B cell (primary cell): Measurements from ENCODE around the gene TBC1D20. TPM values are rescaled to one million over a fixed set of nuclear protein-coding genes. Genes with fewer than 3 reads are reported as not detected.

ENCODE experiments used
- ATAC-seq: fragments of 200-7000 bp; cut with Tn5 transposase; one replicate; pipeline ENCODE4 v1.10.0; 2021; ENCODE audit warnings: low read depth, mild to moderate bottlenecking, moderate number of reproducible peaks, moderate library complexity
- CTCF ChIA-PET: fragments of 350-600 bp; sonication (Branson Sonifier 250); formaldehyde crosslinking; loops from one replicate; lab custom pipeline; 2021; ENCODE audit warnings: antibody characterized with exemption, inconsistent platforms; lab: Charles Lee
- POLR2A ChIA-PET: fragments of 350-600 bp; sonication (Branson Sonifier 250); formaldehyde crosslinking; loops from one replicate; lab custom pipeline; 2021; ENCODE audit warnings: antibody characterized with exemption; lab: Charles Lee
- DNase-seq: peaks from one replicate; pipeline ENCODE4 v3.0.0; 2013
- H2AFZ ChIP-seq: 2 replicates; pipeline ENCODE4 v1.6.1; 2012; ENCODE audit warnings: mild to moderate bottlenecking, low read depth, low read length; ENCODE audit not compliant: insufficient read depth, poor library complexity, severe bottlenecking
- H3K27ac ChIP-seq, 2 donors: 1 replicate in 1 of 2; 2 replicates in 1 of 2; pipeline ENCODE4 v1.5.1; 2012 to 2013; ENCODE audit warnings: low read length in 2 of 2, mild to moderate bottlenecking in 2 of 2, moderate library complexity in 1 of 2
- H3K27me3 ChIP-seq, 4 experiments: fragments of 200-600 bp in 1 of 4; sonication (generic) in 1 of 4; replicated peaks in 1 of 4; 1 replicate in 2 of 4; 2 replicates in 2 of 4; pipeline versions ENCODE4 v1.6.1 to v1.7.0; 2013 to 2016; ENCODE audit warnings: low read length in 3 of 4, mild to moderate bottlenecking in 2 of 4, mixed read lengths in 1 of 4, moderate library complexity in 1 of 4; ENCODE audit not compliant: insufficient read depth in 4 of 4, control insufficient read depth in 3 of 4; ENCODE audit errors: control extremely low read depth in 1 of 4
- H3K36me3 ChIP-seq, 2 experiments: replicated peaks in 1 of 2; 1 replicate in 1 of 2; 2 replicates in 1 of 2; pipeline versions ENCODE4 v1.6.1 to v1.7.1; 2013; ENCODE audit warnings: low read length in 1 of 2; ENCODE audit not compliant: insufficient read depth in 2 of 2, control insufficient read depth in 1 of 2; ENCODE audit errors: control extremely low read depth in 1 of 2, extremely low read depth in 1 of 2
- H3K4me1 ChIP-seq, 2 donors: fragments of 200-600 bp in 1 of 2; sonication (generic) in 1 of 2; 1 replicate in 1 of 2; 2 replicates in 1 of 2; pipeline versions ENCODE4 v1.5.1 to v1.6.1; 2013 to 2017; ENCODE audit warnings: low read length in 2 of 2; ENCODE audit not compliant: control insufficient read depth in 2 of 2, insufficient read depth in 2 of 2
- H3K4me2 ChIP-seq: replicated peaks from 2 replicates; pipeline ENCODE3; 2012; ENCODE audit warnings: mild to moderate bottlenecking, low read depth, low read length; ENCODE audit not compliant: poor library complexity, severe bottlenecking
- H3K4me3 ChIP-seq, 5 experiments: fragments of 200-600 bp in 1 of 5; sonication (generic) in 1 of 5; 1 replicate in 3 of 5; 2 replicates in 2 of 5; pipeline versions ENCODE4 v1.5.1 to v1.7.0; 2011 to 2016; ENCODE audit warnings: low read length in 4 of 5, mild to moderate bottlenecking in 4 of 5, low read depth in 2 of 5, control low read depth in 1 of 5, moderate library complexity in 1 of 5; ENCODE audit not compliant: insufficient read depth in 1 of 5; ENCODE audit errors: control extremely low read depth in 1 of 5, extremely low read depth in 1 of 5
- H3K79me2 ChIP-seq: fragments of 200-600 bp; sonication (generic); one replicate; pipeline ENCODE4 v1.6.0; 2016; ENCODE audit warnings: low read length; ENCODE audit not compliant: control insufficient read depth, insufficient read depth
- H3K9ac ChIP-seq: fragments of 200-600 bp; sonication (generic); 2 replicates; pipeline ENCODE4 v1.6.1; 2017; ENCODE audit warnings: mild to moderate bottlenecking, low read length, moderate library complexity
- H3K9me3 ChIP-seq, 3 donors: one replicate each; pipeline versions ENCODE4 v1.6.1 to v1.7.1; 2013; ENCODE audit warnings: low read length in 2 of 3; ENCODE audit not compliant: control insufficient read depth in 2 of 3, insufficient read depth in 1 of 3; ENCODE audit errors: control extremely low read depth in 1 of 3
- H4K20me1 ChIP-seq: 2 replicates; pipeline ENCODE4 v1.6.0; 2012; ENCODE audit warnings: mild to moderate bottlenecking, low read length; ENCODE audit not compliant: insufficient read depth, control insufficient read depth, poor library complexity, severe bottlenecking
- H3K27ac Mint-ChIP-seq: one replicate; pipeline ENCODE4 v1.8.0; 2021; ENCODE audit warnings: mixed read lengths
- H3K27me3 Mint-ChIP-seq: one replicate; pipeline ENCODE4 v1.8.0; 2021; ENCODE audit warnings: mixed read lengths
- H3K4me1 Mint-ChIP-seq: one replicate; pipeline ENCODE4 v1.8.0; 2021; ENCODE audit warnings: mixed read lengths
- H3K4me3 Mint-ChIP-seq: one replicate; pipeline ENCODE4 v1.8.0; 2021; ENCODE audit warnings: mixed read lengths
- H3K9me3 Mint-ChIP-seq: one replicate; pipeline ENCODE4 v1.8.0; 2022; ENCODE audit warnings: mixed read lengths; ENCODE audit not compliant: insufficient read depth
- EZH2 ChIP-seq: IDR thresholded peaks from 2 replicates; pipeline ENCODE4 v1.6.1; 2012; ENCODE audit warnings: borderline replicate concordance, low read depth, mild to moderate bottlenecking, moderate library complexity, low read length; ENCODE audit not compliant: insufficient read depth, poor library complexity, severe bottlenecking
- WGBS: methylation state at CpG from one replicate; pipeline ENCODE4 v1.1.5; 2013; ENCODE audit warnings: missing lambda C conversion rate; ENCODE audit not compliant: insufficient coverage; 5-methylcytosine and 5-hydroxymethylcytosine counted together
- intact Hi-C: fragments of 100-400 bp; cut with micrococcal nuclease; formaldehyde crosslinking; loops from one replicate; pipeline ENCODE4 v1.10.0; 2022
- polyA plus RNA-seq: library from polyadenylated mRNA; depleted of rRNA; stranded (reverse); fragments of >200 nt; gene quantifications from 2 replicates; pipeline ENCODE4 v1.2.3, GENCODE V29; 2012
- total RNA-seq, 2 donors: library from RNA; stranded (reverse); fragments of 120-200 nt in 1 of 2; gene quantifications; 1 replicate in 1 of 2; 2 replicates in 1 of 2; pipeline versions ENCODE4 v1.2.3 to v1.2.4, GENCODE V29; 2013 to 2022
- TF ChIP-seq, protein P1 (sequence below): fragments of 200-600 bp; IDR thresholded peaks from one replicate; pipeline ENCODE4 v1.8.0; 2022; ENCODE audit warnings: antibody characterized with exemption, mild to moderate bottlenecking

The TBC1D20 gene
- total and polyA plus RNA-seq, 2 donors (not counting 1 experiment from before 2014, with no cell fraction given) = 31.7 to 40.0 TPM

DNA sequence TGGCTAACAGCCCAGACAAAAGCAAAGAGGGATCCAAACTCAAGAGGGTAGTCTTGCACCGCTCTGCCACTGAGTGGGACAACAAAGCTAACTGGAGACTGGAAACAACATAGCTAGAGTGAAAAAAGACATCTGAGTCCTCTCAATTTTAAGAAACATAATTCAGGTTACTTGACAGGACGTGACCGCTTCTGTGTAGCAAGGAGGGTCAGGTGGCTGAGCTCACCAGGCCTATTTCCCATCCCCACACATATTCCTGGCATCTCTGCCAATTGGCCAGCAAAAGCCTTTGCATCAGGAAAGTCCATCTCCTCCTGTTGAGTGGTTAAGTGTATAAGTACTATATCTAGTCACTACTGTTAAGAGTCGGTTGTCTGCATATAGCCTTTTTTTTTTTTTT lies 25.3 kb upstream of the TBC1D20 start:
- no peaks in the 10 kb centered on the region for H3K27me3 ChIP-seq
- intact Hi-C loops = no loop called here

DNA sequence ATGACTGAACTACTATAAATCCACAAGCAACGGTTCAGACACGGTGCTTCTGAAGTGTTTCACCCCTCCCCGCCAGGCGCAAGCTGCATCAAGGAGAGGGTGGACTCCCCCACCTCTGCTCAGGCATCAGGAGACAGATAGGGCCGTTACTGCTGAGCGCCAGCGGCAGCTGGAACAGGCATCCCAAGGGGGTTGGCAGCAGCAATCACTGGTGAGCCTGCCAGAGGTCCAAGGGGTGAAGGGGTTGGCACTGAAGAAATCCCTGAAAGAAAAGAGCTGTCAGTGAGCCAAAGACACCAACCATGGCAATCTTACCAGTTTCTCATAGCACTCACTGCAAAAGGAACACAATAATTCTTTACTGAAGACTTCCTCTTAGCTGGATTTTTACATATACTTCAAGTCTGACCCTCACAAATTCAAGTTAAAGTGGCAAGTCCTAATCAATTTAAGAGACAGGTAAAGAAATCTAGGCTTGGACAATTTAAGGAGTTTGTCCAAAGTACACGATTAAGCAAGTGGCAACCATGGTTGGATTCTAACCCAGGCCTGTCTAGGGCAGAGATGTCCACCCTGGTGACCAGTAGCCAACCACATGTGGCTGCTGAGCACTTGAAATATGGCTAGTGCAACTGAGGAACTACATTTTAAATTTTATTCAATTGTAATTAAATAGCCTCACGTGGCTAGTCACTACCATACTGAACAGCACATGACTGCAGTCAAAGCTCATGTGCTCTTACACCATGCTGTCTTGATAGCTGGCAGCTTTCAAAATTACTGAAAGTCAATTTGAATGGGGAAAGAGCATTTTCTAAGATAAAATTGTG lies 21.7 kb upstream of the TBC1D20 start:
- Mint-ChIP-seq H3K27ac (no peak overlapping the region), H3K4me3 (no peak overlapping the region), H3K4me1 (no peaks in the 10 kb centered on the region), H3K27me3 (no peaks in the 10 kb centered on the region), H3K9me3 (no peaks in the 10 kb centered on the region)
- intact Hi-C loops = no loop called here
- no peaks in the 10 kb centered on the region for H3K4me1 ChIP-seq
- no peak overlapping the region for H3K4me3 ChIP-seq
- no peaks in the 10 kb centered on the region for H3K9me3 ChIP-seq
- no peak overlapping the region for H2AFZ ChIP-seq
- TF ChIP-seq, protein P1, sequence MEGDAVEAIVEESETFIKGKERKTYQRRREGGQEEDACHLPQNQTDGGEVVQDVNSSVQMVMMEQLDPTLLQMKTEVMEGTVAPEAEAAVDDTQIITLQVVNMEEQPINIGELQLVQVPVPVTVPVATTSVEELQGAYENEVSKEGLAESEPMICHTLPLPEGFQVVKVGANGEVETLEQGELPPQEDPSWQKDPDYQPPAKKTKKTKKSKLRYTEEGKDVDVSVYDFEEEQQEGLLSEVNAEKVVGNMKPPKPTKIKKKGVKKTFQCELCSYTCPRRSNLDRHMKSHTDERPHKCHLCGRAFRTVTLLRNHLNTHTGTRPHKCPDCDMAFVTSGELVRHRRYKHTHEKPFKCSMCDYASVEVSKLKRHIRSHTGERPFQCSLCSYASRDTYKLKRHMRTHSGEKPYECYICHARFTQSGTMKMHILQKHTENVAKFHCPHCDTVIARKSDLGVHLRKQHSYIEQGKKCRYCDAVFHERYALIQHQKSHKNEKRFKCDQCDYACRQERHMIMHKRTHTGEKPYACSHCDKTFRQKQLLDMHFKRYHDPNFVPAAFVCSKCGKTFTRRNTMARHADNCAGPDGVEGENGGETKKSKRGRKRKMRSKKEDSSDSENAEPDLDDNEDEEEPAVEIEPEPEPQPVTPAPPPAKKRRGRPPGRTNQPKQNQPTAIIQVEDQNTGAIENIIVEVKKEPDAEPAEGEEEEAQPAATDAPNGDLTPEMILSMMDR = no peak
- TF ChIP-seq EZH2 = no peak
- no peak for DNase-seq
- CTCF ChIA-PET = interaction anchor here (10.0 kb wide), 1 partner anchor 131 kb away, joined by 169 read pairs; no protein-coding TSS in a partner anchor
- H3K4me2 ChIP-seq = no peak overlapping the region
- no peaks in the 10 kb centered on the region for H3K79me2 ChIP-seq
- H3K9ac ChIP-seq = no peak overlapping the region
- 100% methylated on average over 4 of the region's 9 CpGs for WGBS
- no peak for ATAC-seq
- POLR2A ChIA-PET = no interaction called here
- H4K20me1 ChIP-seq = no peaks in the 10 kb centered on the region
- H3K27ac ChIP-seq = no peak overlapping the region
- H3K27me3 ChIP-seq = no peaks in the 10 kb centered on the region
- H3K36me3 ChIP-seq = peaks cover 3 to 70% of the 10 kb centered on the region in 2 experiments

More for the DNA sequence above, 25.3 kb upstream of the TBC1D20 start:
- TF ChIP-seq EZH2 = no peak
- TF ChIP-seq, protein P1 = no peak
- ATAC-seq (no peak), DNase-seq (no peak)
- Histone ChIP-seq H3K9me3 (no peaks in the 10 kb centered on the region), H3K4me1 (no peaks in the 10 kb centered on the region), H3K27ac (no peak overlapping the region), H3K4me3 (no peak overlapping the region), H3K36me3 (peaks cover 3 to 76% of the 10 kb centered on the region in 2 experiments), H3K4me2 (no peak overlapping the region), H4K20me1 (no peaks in the 10 kb centered on the region), H3K79me2 (no peaks in the 10 kb centered on the region), H2AFZ (no peak overlapping the region), H3K9ac (no peak overlapping the region)
- Mint-ChIP-seq H3K27me3 (no peaks in the 10 kb centered on the region), H3K4me1 (no peaks in the 10 kb centered on the region), H3K27ac (no peak overlapping the region), H3K9me3 (no peaks in the 10 kb centered on the region), H3K4me3 (no peak overlapping the region)
- ChIA-PET POLR2A (no interaction called here), CTCF (interaction anchor here (1.1 kb wide), 1 partner anchor 9 kb away, joined by 3 read pairs; no protein-coding TSS in a partner anchor)
- 100% methylated on average over 2 of the region's 4 CpGs for WGBS
